ENCODE measurements around the gene GPR3.

Gene GPR3

DNA sequence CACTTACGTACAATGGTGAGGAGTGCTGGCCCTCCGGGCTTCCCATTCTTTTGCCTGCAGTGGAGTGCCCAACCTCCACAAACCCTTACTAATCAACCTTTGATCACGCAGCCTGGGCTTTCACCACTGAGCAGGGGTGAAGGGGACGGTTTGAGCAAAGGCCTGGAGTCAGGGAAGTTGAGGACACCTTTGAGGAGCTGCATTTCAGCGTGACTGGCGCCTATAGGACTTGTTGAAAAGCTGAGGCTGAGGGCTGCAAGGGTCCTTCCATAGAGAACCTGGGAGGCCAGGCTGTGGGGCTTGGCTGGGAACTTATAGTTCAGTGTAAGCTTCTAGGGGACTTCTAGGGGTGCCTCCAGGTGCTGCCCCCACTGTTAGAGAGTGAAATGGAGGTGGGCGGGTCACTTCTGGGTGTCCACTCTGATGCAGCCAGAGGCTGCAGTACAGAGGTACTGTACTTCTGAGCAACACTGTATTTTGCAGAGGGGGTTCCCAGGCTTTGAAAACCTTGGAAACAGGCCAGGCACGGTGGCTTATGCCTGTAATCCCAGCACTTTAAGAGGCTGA is 40.8 kb upstream of the GPR3 start:
- Histone ChIP-seq H3K27ac (ENCODE audit: low read depth, low read length) (no peak overlapping the region), H3K4me1 (ENCODE audit: insufficient read depth, low read length) (peaks cover 15% of the 10 kb centered on the region), H3K36me3 (ENCODE audit: insufficient read depth, low read length) (peaks cover 14% of the 10 kb centered on the region), H3K4me3 (ENCODE audit: low read depth in 1 of 2, low read length in 2 of 2) (peak overlapping the region in 1 of 2 donors; percentile 27), H3K9me3 (ENCODE audit: low read length) (no peaks in the 10 kb centered on the region), H3K9ac (ENCODE audit: low read length) (no peak overlapping the region), H3K27me3 (ENCODE audit: control insufficient read depth in 1 of 2, insufficient read depth in 2 of 2, low read length in 2 of 2) (peaks cover 4 to 32% of the 10 kb centered on the region in 2 donors)

DNA sequence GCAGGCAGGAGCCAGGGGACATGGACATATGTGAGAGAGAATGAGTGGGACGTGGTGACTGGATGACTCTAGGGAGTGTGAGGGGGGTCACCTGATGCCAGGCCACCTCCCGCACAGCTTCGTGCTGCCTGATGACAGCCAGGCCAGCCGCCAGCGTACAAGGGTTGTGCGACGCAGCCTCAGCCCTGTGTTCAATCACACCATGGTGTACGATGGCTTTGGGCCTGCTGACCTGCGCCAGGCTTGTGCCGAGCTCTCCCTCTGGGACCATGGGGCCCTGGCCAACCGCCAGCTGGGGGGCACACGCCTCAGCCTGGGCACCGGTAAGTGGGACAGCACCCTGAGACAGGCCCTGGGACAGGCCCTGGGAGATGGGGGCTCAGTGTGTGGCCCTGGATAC is 39.3 kb upstream of the GPR3 start:
- peaks cover 4 to 28% of the 10 kb centered on the region in 2 donors for H3K27me3 ChIP-seq (ENCODE audit: control insufficient read depth in 1 of 2, insufficient read depth in 2 of 2, low read length in 2 of 2)
- peaks cover 14% of the 10 kb centered on the region for H3K36me3 ChIP-seq (ENCODE audit: insufficient read depth, low read length)
- H3K27ac ChIP-seq (ENCODE audit: low read depth, low read length), result no peak overlapping the region
- peaks cover 15% of the 10 kb centered on the region for H3K4me1 ChIP-seq (ENCODE audit: insufficient read depth, low read length)
- no peaks in the 10 kb centered on the region for H3K9me3 ChIP-seq (ENCODE audit: low read length)
- no peak overlapping the region for H3K4me3 ChIP-seq (ENCODE audit: low read depth in 1 of 2, low read length in 2 of 2)
- H3K9ac ChIP-seq (ENCODE audit: low read length), result no peak overlapping the region

DNA sequence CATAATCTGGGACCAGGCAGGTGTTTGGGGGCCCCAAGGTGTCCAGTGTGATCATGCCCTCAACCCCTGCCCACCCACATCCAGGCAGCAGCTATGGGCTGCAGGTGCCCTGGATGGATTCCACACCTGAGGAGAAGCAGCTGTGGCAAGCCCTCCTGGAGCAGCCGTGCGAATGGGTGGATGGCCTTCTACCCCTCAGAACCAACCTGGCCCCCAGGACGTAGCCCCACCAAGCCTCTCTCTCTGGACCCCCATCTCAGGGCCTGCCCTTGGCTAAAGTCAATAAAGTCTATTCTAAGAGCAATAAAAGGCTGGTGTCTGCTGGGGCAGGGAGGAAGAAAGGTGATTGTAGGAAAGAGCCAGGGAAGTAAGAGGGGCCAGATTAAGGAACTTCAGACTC is 38.8 kb upstream of the GPR3 start:
- Histone ChIP-seq H3K4me3 (ENCODE audit: low read depth in 1 of 2, low read length in 2 of 2) (no peak overlapping the region), H3K9me3 (ENCODE audit: low read length) (no peaks in the 10 kb centered on the region), H3K36me3 (ENCODE audit: insufficient read depth, low read length) (peaks cover 16% of the 10 kb centered on the region), H3K9ac (ENCODE audit: low read length) (no peak overlapping the region), H3K4me1 (ENCODE audit: insufficient read depth, low read length) (peaks cover 15% of the 10 kb centered on the region), H3K27me3 (ENCODE audit: control insufficient read depth in 1 of 2, insufficient read depth in 2 of 2, low read length in 2 of 2) (peaks cover 4 to 28% of the 10 kb centered on the region in 2 donors), H3K27ac (ENCODE audit: low read depth, low read length) (no peak overlapping the region)

DNA sequence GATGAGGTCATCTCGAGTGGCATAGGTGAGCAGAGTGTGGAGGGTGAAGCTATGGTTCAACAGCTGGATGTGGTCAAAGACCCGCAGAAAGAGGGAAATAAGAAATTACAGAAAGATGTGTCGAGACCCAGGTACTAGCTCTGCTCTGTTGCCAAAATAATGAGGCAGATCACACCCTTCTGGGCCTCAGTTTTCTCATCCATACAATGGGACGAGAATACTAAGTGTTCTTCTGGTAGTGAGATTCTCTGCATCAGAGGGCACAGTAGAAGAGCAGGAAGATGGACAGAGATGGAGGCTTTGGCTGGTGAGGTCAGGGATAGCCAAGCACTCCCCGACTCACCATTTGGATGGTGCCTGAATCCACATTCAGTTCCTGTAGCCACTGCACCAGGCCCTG is 36.7 kb upstream of the GPR3 start:
- H3K27me3 ChIP-seq (ENCODE audit: control insufficient read depth in 1 of 2, insufficient read depth in 2 of 2, low read length in 2 of 2), result peaks cover 0 to 8% of the 10 kb centered on the region in 2 donors
- H3K36me3 ChIP-seq (ENCODE audit: insufficient read depth, low read length), result peaks cover 31% of the 10 kb centered on the region

DNA sequence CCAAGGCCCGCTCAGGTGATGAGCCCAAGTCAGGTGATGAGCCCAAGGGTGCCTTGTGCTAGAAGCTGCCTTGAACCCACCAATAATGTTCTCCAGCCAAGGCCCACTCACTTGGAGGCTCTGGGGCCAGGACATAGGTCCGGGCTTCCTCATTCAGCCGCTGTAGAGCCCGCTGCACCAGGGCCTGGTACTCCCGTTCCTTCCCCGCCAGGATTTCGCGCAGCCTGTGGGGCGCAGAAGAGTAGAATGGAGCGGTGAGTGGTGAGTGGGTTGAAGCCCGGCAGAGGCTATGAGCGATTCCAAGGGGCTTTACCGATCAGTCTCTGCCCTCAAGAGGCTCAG is 36.2 kb upstream of the GPR3 start:
- H3K36me3 ChIP-seq (ENCODE audit: insufficient read depth, low read length), result peaks cover 36% of the 10 kb centered on the region
- H3K4me3 ChIP-seq (ENCODE audit: low read depth in 1 of 2, low read length in 2 of 2), result no peak overlapping the region
- peaks cover 0 to 2% of the 10 kb centered on the region in 2 donors for H3K27me3 ChIP-seq (ENCODE audit: control insufficient read depth in 1 of 2, insufficient read depth in 2 of 2, low read length in 2 of 2)

More for the DNA sequence above, 36.7 kb upstream of the GPR3 start:
- Histone ChIP-seq H3K9me3 (ENCODE audit: low read length) (no peaks in the 10 kb centered on the region), H3K27ac (ENCODE audit: low read depth, low read length) (no peak overlapping the region), H3K4me1 (ENCODE audit: insufficient read depth, low read length) (peaks cover 5% of the 10 kb centered on the region), H3K4me3 (ENCODE audit: low read depth in 1 of 2, low read length in 2 of 2) (no peak overlapping the region), H3K9ac (ENCODE audit: low read length) (no peak overlapping the region)

DNA sequence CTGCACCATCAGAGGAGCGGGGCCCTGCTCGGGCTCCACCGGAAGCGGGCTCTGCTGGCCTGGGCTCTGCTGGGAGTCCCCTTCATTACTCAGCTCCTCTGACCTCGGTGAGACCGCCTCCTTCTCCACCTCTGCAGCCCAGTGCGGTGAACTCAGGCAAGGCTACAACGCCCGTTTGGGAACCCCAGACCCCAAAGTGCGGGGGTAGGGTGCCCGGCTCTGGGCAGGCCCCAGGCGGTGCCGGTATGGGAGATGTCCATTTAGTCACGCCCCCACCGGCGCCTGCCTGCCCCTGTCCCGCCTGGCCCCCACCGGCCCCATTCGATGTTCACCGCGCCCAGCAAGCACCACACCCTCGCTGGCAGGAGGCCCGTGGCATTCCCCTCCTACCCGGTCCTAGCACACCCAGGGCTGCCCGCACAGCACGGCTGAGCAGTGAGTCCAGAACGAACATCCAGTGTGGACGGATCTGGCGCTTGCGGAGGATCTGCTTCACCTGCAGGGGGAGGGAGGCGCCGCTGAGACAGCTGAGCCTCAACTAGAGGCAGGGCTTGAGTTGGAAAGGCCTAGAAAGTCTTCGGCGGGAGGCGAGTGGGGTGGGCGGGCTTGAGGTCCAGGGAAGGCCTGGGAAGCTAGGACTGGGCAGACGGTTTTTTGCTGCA is 35.7 kb upstream of the GPR3 start:
- Histone ChIP-seq H3K4me3 (ENCODE audit: low read depth in 1 of 2, low read length in 2 of 2) (peak overlapping the region in 1 of 2 donors; percentile 43), H3K36me3 (ENCODE audit: insufficient read depth, low read length) (peaks cover 41% of the 10 kb centered on the region), H3K27ac (ENCODE audit: low read depth, low read length) (no peak overlapping the region), H3K27me3 (ENCODE audit: control insufficient read depth in 1 of 2, insufficient read depth in 2 of 2, low read length in 2 of 2) (no peaks in the 10 kb centered on the region), H3K9me3 (ENCODE audit: low read length) (no peaks in the 10 kb centered on the region), H3K4me1 (ENCODE audit: insufficient read depth, low read length) (peaks cover 5% of the 10 kb centered on the region), H3K9ac (ENCODE audit: low read length) (no peak overlapping the region)

More for the DNA sequence above, 36.2 kb upstream of the GPR3 start:
- Histone ChIP-seq H3K4me1 (ENCODE audit: insufficient read depth, low read length) (peaks cover 5% of the 10 kb centered on the region), H3K9me3 (ENCODE audit: low read length) (no peaks in the 10 kb centered on the region), H3K9ac (ENCODE audit: low read length) (no peak overlapping the region), H3K27ac (ENCODE audit: low read depth, low read length) (no peak overlapping the region)

DNA sequence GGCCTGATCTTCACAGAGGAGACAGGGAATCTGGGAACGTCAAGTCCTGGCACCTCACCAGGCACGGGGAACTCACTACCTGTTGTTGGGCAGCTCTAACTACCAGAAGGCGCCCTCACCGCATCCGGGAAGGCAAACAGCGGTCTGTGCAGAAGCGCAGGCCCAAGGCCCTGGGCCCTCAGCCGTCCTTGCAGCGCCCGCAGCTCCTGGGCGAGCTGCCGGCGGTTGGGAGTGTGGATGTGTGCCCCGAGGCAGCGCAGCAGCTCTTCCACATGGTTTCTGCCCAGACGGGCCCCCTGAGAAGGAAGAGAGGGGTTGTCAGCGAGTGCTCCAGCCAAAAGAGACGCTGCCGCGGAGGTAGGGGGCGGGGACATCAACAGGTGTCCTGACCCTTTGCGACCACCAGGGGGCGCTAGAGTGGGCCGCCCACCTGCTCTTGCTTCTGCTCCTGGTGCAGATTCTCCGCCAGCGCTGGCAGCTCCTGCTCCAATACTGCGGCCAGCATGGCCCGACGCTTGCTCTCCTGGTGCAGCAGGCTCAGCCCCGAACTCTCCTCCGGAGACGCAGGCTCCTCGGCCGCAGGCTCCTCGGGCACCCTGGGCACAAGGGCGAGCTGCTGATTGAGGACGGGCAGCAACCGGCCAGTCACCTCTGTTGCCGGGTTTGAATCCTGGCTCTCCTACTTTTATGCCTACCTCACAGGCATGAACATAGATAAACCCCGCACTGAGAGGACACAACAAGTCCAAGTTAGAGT is 35.0 kb upstream of the GPR3 start:
- no peak overlapping the region for H3K9ac ChIP-seq (ENCODE audit: low read length)
- H3K27me3 ChIP-seq (ENCODE audit: control insufficient read depth in 1 of 2, insufficient read depth in 2 of 2, low read length in 2 of 2), result no peaks in the 10 kb centered on the region
- H3K36me3 ChIP-seq (ENCODE audit: insufficient read depth, low read length), result peaks cover 48% of the 10 kb centered on the region
- H3K9me3 ChIP-seq (ENCODE audit: low read length), result no peaks in the 10 kb centered on the region
- peak overlapping the region in 1 of 2 donors; percentile 43 for H3K4me3 ChIP-seq (ENCODE audit: low read depth in 1 of 2, low read length in 2 of 2)
- H3K27ac ChIP-seq (ENCODE audit: low read depth, low read length), result peak overlapping the region; percentile 27
- peaks cover 5% of the 10 kb centered on the region for H3K4me1 ChIP-seq (ENCODE audit: insufficient read depth, low read length)

DNA sequence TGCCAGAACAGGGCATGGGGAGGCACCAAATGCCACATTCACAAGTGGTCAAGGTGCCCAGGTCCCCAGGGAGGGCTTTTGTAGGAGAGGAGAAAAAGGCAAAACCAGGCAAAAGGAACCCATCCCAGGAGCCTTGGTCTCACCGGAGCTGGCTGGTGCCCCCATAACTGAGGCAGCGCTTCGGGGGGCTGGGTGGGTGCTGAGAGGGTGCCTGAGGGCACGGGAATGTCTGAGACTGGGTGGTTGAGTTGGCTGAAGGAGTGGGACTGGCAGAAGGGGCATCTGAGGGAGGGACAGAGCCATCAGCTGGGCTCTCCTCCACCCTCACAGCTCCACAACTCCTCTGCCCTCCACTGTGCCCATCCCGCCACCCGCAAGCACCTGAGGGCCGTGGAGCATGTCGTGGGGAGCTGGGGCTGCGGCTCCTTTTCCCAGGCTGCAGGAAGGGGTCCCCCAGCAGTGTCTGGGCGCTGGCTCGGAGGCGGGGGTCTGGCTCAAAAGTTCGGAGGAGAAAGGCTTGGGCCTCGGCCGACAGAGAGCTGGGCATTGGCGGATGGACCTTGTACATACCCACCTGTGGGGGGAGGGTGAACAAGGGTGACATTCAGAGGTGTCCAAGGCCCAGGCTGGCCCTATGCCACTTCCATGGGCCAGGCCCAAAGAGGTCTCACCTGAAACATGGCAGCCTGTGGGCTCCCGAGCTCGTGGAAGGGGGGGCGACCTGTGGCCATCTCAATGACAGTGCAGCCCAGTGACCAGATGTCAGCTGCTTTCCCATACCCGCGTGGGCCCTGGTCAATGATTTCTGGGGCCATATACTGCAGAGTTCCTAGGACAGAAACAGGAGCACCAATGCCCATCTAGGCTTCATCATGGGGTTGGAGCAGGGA is 34.1 kb upstream of the GPR3 start:
- H3K4me3 ChIP-seq (ENCODE audit: low read depth in 1 of 2, low read length in 2 of 2), result no peak overlapping the region
- no peaks in the 10 kb centered on the region for H3K9me3 ChIP-seq (ENCODE audit: low read length)
- H3K27ac ChIP-seq (ENCODE audit: low read depth, low read length), result no peak overlapping the region
- no peak overlapping the region for H3K9ac ChIP-seq (ENCODE audit: low read length)
- peaks cover 5% of the 10 kb centered on the region for H3K4me1 ChIP-seq (ENCODE audit: insufficient read depth, low read length)
- peaks cover 56% of the 10 kb centered on the region for H3K36me3 ChIP-seq (ENCODE audit: insufficient read depth, low read length)
- H3K27me3 ChIP-seq (ENCODE audit: control insufficient read depth in 1 of 2, insufficient read depth in 2 of 2, low read length in 2 of 2), result no peaks in the 10 kb centered on the region

DNA sequence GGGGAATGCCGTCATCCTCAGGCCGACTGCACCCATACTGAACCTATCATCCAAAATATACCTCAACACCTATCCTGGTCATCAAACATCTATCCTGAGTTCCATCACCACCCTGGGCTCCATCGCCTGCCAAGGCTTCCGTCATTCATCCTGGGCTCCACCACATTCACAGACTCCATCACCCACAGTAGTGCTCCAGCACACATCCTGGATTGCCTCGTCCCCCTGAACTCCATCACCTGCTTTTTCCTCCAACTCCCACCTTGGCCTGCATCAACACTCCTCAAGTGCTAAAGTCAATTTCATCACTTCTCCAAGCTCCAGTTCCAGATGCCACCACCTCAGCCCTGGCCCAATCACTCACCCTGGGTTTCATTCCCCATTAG is 33.5 kb upstream of the GPR3 start:
- Histone ChIP-seq H3K36me3 (ENCODE audit: insufficient read depth, low read length) (peaks cover 61% of the 10 kb centered on the region), H3K4me1 (ENCODE audit: insufficient read depth, low read length) (peaks cover 5% of the 10 kb centered on the region), H3K9me3 (ENCODE audit: low read length) (no peaks in the 10 kb centered on the region), H3K4me3 (ENCODE audit: low read depth in 1 of 2, low read length in 2 of 2) (no peak overlapping the region), H3K27me3 (ENCODE audit: control insufficient read depth in 1 of 2, insufficient read depth in 2 of 2, low read length in 2 of 2) (no peaks in the 10 kb centered on the region), H3K9ac (ENCODE audit: low read length) (no peak overlapping the region), H3K27ac (ENCODE audit: low read depth, low read length) (no peak overlapping the region)

DNA sequence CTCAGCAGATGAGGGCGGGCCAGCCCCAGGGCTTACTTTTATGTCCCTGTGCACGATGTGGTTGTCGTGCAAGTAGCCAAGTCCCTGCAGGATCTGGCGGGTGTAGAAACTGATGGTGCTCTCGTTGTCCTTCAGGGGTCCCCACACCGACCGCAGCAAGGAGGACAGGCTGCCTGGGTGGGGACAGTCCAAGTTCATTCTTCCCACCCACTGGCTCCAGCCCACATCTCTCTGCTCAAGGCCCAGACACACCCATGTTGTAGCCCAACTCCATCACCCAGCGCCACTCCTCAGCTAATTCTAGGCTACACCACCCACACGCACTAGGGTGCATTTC is 32.6 kb upstream of the GPR3 start:
- peaks cover 61% of the 10 kb centered on the region for H3K36me3 ChIP-seq (ENCODE audit: insufficient read depth, low read length)
- H3K27me3 ChIP-seq (ENCODE audit: control insufficient read depth in 1 of 2, insufficient read depth in 2 of 2, low read length in 2 of 2), result no peaks in the 10 kb centered on the region
- no peaks in the 10 kb centered on the region for H3K9me3 ChIP-seq (ENCODE audit: low read length)
- no peak overlapping the region for H3K27ac ChIP-seq (ENCODE audit: low read depth, low read length)
- H3K4me1 ChIP-seq (ENCODE audit: insufficient read depth, low read length), result peaks cover 12% of the 10 kb centered on the region
- peak overlapping the region in 1 of 2 donors; percentile 23 for H3K4me3 ChIP-seq (ENCODE audit: low read depth in 1 of 2, low read length in 2 of 2)
- H3K9ac ChIP-seq (ENCODE audit: low read length), result no peak overlapping the region

Measured in muscle layer of colon (tissue), 2 donors.